Peyer's patch (tissue), 4 donors: ENCODE measurements around the gene PPFIA4.

Source experiments
- CTCF ChIP-seq, 6 experiments: fragments of 450-650 bp in 4 of 6; fragments of 200-600 bp in 2 of 6; sonication (generic) in 1 of 6; IDR thresholded peaks; one replicate each; pipeline ENCODE4 v1.5.1; 2017 to 2019; ENCODE audit warnings: antibody characterized with exemption in 6 of 6, mild to moderate bottlenecking in 3 of 6, moderate library complexity in 1 of 6
- POLR2A ChIP-seq, 2 donors: fragments of 450-650 bp; IDR thresholded peaks; one replicate each; pipeline ENCODE4 v1.5.1; 2017; ENCODE audit warnings: antibody characterized with exemption in 2 of 2, mild to moderate bottlenecking in 2 of 2, moderate library complexity in 2 of 2

GRCh38 chr1:203098914-203099520 is 72.7 kb downstream of the PPFIA4 start:
- no peak for TF ChIP-seq POLR2A (IDR thresholded peaks at IDR 0.05)
- TF ChIP-seq CTCF (IDR thresholded peaks at IDR 0.05), result no peak
